GM23248 (cell line): ENCODE measurements around the gene DNAJC21.

Experiments
- EZH2 ChIP-seq: fragments of 200-600 bp; sonication (generic); IDR thresholded peaks from 2 replicates; pipeline ENCODE4 v1.6.1; 2018; ENCODE audit warnings: antibody characterized with exemption, mild to moderate bottlenecking; ENCODE audit not compliant: insufficient read depth, poor library complexity, severe bottlenecking
- EZH2phosphoT487 ChIP-seq: fragments of 200-600 bp; sonication (generic); IDR thresholded peaks from 2 replicates; pipeline ENCODE4 v1.6.1; 2018; ENCODE audit warnings: antibody characterized with exemption, moderate library complexity, mild to moderate bottlenecking, low read depth; ENCODE audit not compliant: insufficient read depth

DNA sequence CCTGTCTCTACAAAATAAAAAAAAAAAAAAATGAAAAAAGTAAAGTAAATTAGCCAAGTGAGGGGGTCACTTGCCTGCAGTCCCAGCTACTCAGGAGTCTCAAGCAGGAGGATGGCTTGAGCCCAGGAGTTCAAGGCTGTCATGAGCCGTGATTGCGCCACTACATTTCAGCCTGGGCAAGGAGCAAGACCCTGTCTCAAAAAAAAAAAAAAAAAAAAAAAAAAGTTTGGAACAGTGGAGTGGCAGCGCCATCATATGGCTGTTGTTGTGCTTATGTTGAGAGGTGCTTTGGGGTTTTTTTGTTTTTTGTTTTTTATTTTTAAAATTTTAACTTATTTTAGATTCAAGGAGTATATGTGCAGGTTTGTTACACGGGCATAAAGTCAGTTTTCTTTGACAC lies 10.3 kb upstream of the DNAJC21 start:
- TF ChIP-seq EZH2 (no peak), EZH2phosphoT487 (no peak)
